RWPE2 (cell line): ENCODE measurements around the gene ZC3H4.

Experiments
- ATAC-seq: fragments of 200-7000 bp; cut with Tn5 transposase; 3 replicates; pipeline ENCODE4 v1.9.1; 2021; ENCODE audit warnings: low read depth
- DNase-seq: peaks from one replicate; pipeline ENCODE4 v3.0.0-alpha.2; 2020; ENCODE audit warnings: low spot score
- H3K27ac ChIP-seq: fragments of 450-650 bp; 2 replicates; pipeline ENCODE4 v1.5.1; 2017; ENCODE audit warnings: mild to moderate bottlenecking; ENCODE audit not compliant: poor library complexity, severe bottlenecking
- H3K27me3 ChIP-seq: fragments of 250-450 bp; sonication (Bioruptor Pico); 2 replicates; pipeline ENCODE4 v1.5.1; 2021; ENCODE audit warnings: mild to moderate bottlenecking, moderate library complexity; ENCODE audit not compliant: insufficient read depth, poor library complexity, severe bottlenecking
- H3K36me3 ChIP-seq: fragments of 250-450 bp; sonication (Bioruptor Pico); 2 replicates; pipeline ENCODE4 v1.5.1; 2020; ENCODE audit warnings: low read depth, mild to moderate bottlenecking, moderate library complexity
- H3K4me1 ChIP-seq: fragments of 250-450 bp; sonication (Bioruptor Pico); 2 replicates; pipeline ENCODE4 v1.5.1; 2021; ENCODE audit warnings: mild to moderate bottlenecking, moderate library complexity; ENCODE audit not compliant: insufficient read depth, poor library complexity, severe bottlenecking
- H3K4me3 ChIP-seq: fragments of 250-450 bp; sonication (Bioruptor Pico); 2 replicates; pipeline ENCODE4 v1.5.1; 2021; ENCODE audit warnings: mild to moderate bottlenecking, moderate library complexity; ENCODE audit not compliant: severe bottlenecking
- H3K9me3 ChIP-seq: fragments of 250-450 bp; sonication (Bioruptor Pico); 2 replicates; pipeline ENCODE4 v1.5.1; 2021; ENCODE audit warnings: mild to moderate bottlenecking, moderate library complexity; ENCODE audit not compliant: severe bottlenecking
- CTCF ChIP-seq: fragments of 450-650 bp; IDR thresholded peaks from one replicate; pipeline ENCODE4 v1.5.1; 2017; ENCODE audit warnings: mild to moderate bottlenecking, moderate library complexity; ENCODE audit not compliant: poor library complexity, severe bottlenecking

ZC3H4 gene

GRCh38 chr19:47020132-47020805 is 93.3 kb downstream of the ZC3H4 start:
- DNase-seq (peak; percentile 43), ATAC-seq (no peak)
- H3K9me3 ChIP-seq = no peaks in the 10 kb centered on the region
- no peaks in the 10 kb centered on the region for H3K4me1 ChIP-seq
- peak overlapping the region; percentile 25 for H3K4me3 ChIP-seq
- no peaks in the 10 kb centered on the region for H3K36me3 ChIP-seq
- H3K27ac ChIP-seq = no peak overlapping the region
- peaks cover 57% of the 10 kb centered on the region for H3K27me3 ChIP-seq
- TF ChIP-seq CTCF = no peak

GRCh38 chr19:47019431-47020041 is 94.0 kb downstream of the ZC3H4 start, which contains the start of gene NPAS1:
Gene NPAS1 (plus strand): TSS chr19:47019837. CDS start chr19:47021048, 1,211 bp downstream.
- ATAC-seq (0 out of 3 replicates have a peak, but pooled peaks have one; percentile 22), DNase-seq (peak; percentile 43)
- no peak for TF ChIP-seq CTCF
- H3K4me1 ChIP-seq = no peaks in the 10 kb centered on the region
- peaks cover 53% of the 10 kb centered on the region for H3K27me3 ChIP-seq
- no peaks in the 10 kb centered on the region for H3K36me3 ChIP-seq
- H3K4me3 ChIP-seq = peak within 1 kb of the TSS; percentile 25
- no peaks in the 10 kb centered on the region for H3K9me3 ChIP-seq
- H3K27ac ChIP-seq = no peak within 1 kb of the TSS

- Histone ChIP-seq H3K36me3 (no peaks in the 10 kb centered on the region), H3K9me3 (no peaks in the 10 kb centered on the region), H3K4me1 (no peaks in the 10 kb centered on the region), H3K27ac (no peak overlapping the region), H3K27me3 (peaks cover 47% of the 10 kb centered on the region), H3K4me3 (no peak overlapping the region)
- TF ChIP-seq CTCF = no peak
- DNase-seq (no peak), ATAC-seq (no peak)
Observed at GRCh38 chr19:47018923-47019322, 94.7 kb downstream of the ZC3H4 start.
